Myometrial cell (primary cell): Measurements from ENCODE around the gene KRT7. TPM values are rescaled to one million over a fixed set of nuclear protein-coding genes. Genes with fewer than 3 reads are reported as not detected.

ENCODE experiments used
- total RNA-seq: library from RNA; depleted of rRNA; stranded (reverse); fragments of >200 nt; gene quantifications from 2 replicates; pipeline ENCODE4 v1.2.3, GENCODE V29; 2015

KRT7 gene
- 0.58 and 1.2 TPM in 2 replicates for total RNA-seq

GRCh38 chr12:52232674-52233461 is at the start of gene KRT7:
TSS of gene KRT7 (plus strand) at chr12:52233243. CDS start at chr12:52233297, 54 bp downstream.

GRCh38 chr12:52191841-52192791 is 40.9 kb upstream of the KRT7 start, which contains the start of gene KRT80:
TSS of gene KRT80 (minus strand) at chr12:52192014. CDS start at chr12:52191902, 112 bp downstream.

DNA sequence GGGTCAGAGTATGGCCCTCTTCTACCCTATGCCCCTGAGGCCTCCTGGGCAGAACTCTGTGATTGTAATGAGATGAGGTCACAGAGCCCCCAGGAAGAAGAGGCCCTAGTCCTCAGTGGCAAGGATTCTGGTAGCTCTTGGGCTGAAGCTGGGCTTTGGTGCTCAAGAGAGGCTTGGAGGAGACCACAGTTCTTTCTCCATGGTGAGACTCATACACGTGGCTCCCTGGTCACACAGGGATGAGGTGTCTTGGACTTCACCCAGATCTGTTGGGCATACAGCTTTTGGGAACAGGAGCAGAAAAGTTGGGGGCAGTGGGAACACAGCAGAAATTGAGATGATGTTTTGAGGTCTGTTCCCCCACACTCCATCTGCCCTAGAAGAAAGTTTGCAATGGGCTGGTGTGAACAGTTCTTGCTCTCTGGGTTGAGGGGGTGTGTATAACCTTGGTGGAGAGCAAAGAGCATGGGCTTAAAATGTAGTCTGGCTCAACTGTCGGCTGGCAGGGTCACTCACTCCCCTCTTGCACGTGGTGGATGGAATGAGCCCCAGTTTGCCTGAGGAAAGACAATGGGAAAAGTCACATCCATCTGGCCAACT is 41.6 kb downstream of the KRT7 start, which contains the start of gene KRT86:
TSS of gene KRT86 (plus strand) at position 125 of the 600 bp plus-strand sequence. CDS start 27,272 bp downstream, outside the sequence.

GRCh38 chr12:52291267-52291935 is 58.4 kb downstream of the KRT7 start, which contains the start of gene KRT81:
TSS of gene KRT81 (minus strand) at chr12:52291534. CDS start at chr12:52291465, 69 bp downstream.

Other genes with a start within 250 kb of the KRT7 start
- gene TAMALIN, start 226.3 kb upstream of the KRT7 start, total RNA-seq = 3.0 and 6.6 TPM in 2 replicates
- 1.8 and 6.9 TPM in 2 replicates for gene NR4A1, start 181.8 kb upstream of the KRT7 start, total RNA-seq
- 107 and 110 TPM in 2 replicates for gene ATG101, start 163.3 kb upstream of the KRT7 start, total RNA-seq
- not detected in 2 replicates for gene SMIM41, start 153.5 kb upstream of the KRT7 start, total RNA-seq
- gene KRT80, start 41.2 kb upstream of the KRT7 start, total RNA-seq = 0.53 TPM in 1 of 2 replicates, not detected in the other
- gene KRT86, start 41.4 kb downstream of the KRT7 start, total RNA-seq = not detected in 2 replicates
- gene KRT81, start 58.3 kb downstream of the KRT7 start, total RNA-seq = under 0.01 TPM in 1 of 2 replicates, not detected in the other
- gene KRT83, start 88.2 kb downstream of the KRT7 start, total RNA-seq = not detected in 2 replicates
- not detected in 2 replicates for gene KRT85, start 134.2 kb downstream of the KRT7 start, total RNA-seq
- gene KRT84, start 152.4 kb downstream of the KRT7 start, total RNA-seq = not detected in 2 replicates
- gene KRT82, start 173.1 kb downstream of the KRT7 start, total RNA-seq = not detected in 2 replicates
- gene KRT75, start 201.1 kb downstream of the KRT7 start, total RNA-seq = not detected in 2 replicates
- not detected in 2 replicates for gene KRT6B, start 218.9 kb downstream of the KRT7 start, total RNA-seq
- gene KRT6C, start 240.6 kb downstream of the KRT7 start, total RNA-seq = not detected in 2 replicates